Endothelial cell (in vitro differentiated cells): Measurements from ENCODE around the gene HOGA1. TPM values are rescaled to one million over a fixed set of nuclear protein-coding genes. Genes with fewer than 3 reads are reported as not detected.

Source experiments
- DNase-seq: peaks from one replicate; pipeline ENCODE4 v3.0.0; 2021; ENCODE audit warnings: low spot score
- H3K27ac Mint-ChIP-seq: one replicate; pipeline ENCODE4 v1.8.0; 2021; ENCODE audit warnings: mixed read lengths, inconsistent platforms; ENCODE audit not compliant: unreplicated experiment
- H3K27me3 Mint-ChIP-seq: one replicate; pipeline ENCODE4 v1.8.0; 2021; ENCODE audit warnings: mild to moderate bottlenecking, moderate library complexity, mixed read lengths, inconsistent platforms; ENCODE audit not compliant: unreplicated experiment
- H3K36me3 Mint-ChIP-seq: one replicate; pipeline ENCODE4 v1.8.0; 2021; ENCODE audit warnings: mild to moderate bottlenecking, low read depth, mixed read lengths, inconsistent platforms; ENCODE audit not compliant: unreplicated experiment
- H3K4me1 Mint-ChIP-seq: one replicate; pipeline ENCODE4 v1.8.0; 2021; ENCODE audit warnings: mild to moderate bottlenecking, mixed read lengths, inconsistent platforms; ENCODE audit not compliant: unreplicated experiment
- H3K4me3 Mint-ChIP-seq: one replicate; pipeline ENCODE4 v1.8.0; 2021; ENCODE audit warnings: mild to moderate bottlenecking, mixed read lengths, inconsistent platforms; ENCODE audit not compliant: unreplicated experiment
- H3K9me3 Mint-ChIP-seq: one replicate; pipeline ENCODE4 v1.8.0; 2021; ENCODE audit warnings: mixed read lengths, inconsistent platforms; ENCODE audit not compliant: unreplicated experiment
- total RNA-seq: library from RNA; stranded (reverse); fragmentation: NEBNext Ultra II Directional; extraction: Animal tissue kit (Norgen Biotek cat#: 25700); gene quantifications from one replicate; pipeline ENCODE4 v1.2.1, GENCODE V29; 2021; ENCODE audit not compliant: unreplicated experiment
- TF ChIP-seq, protein P1 (sequence below): fragments of 200-600 bp; sonication (generic); IDR thresholded peaks from one replicate; pipeline ENCODE4 v1.5.0; 2021; ENCODE audit warnings: antibody characterized with exemption; ENCODE audit not compliant: unreplicated experiment

The HOGA1 gene
- total RNA-seq, 1 donor from 2014 or later, result 0.85 TPM

DNA sequence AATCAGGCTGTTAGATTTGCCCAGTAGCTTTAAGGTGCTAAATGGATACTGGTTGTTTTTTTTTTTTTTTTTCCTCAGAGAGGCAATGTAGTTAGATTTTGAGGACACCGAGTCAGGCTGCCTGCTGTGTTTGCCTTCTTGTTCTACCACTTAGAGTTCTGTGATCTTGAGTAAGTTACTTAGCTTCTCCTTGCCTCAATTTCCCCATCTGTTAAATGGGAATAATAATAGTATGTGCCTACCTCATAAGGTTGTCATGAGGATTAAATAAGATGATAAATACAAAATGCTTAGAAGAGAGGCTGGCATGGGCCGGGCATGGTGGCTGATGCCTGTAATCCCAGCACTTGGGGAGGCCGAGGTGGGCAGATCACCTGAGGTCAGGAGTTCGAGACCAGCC lies 34.5 kb downstream of the HOGA1 start:
- no peaks in the 10 kb centered on the region for H3K9me3 Mint-ChIP-seq
- no peaks in the 10 kb centered on the region for H3K27me3 Mint-ChIP-seq
- no peak overlapping the region for H3K4me3 Mint-ChIP-seq
- H3K4me1 Mint-ChIP-seq, result no peaks in the 10 kb centered on the region
- DNase-seq, result no peak
- peaks cover 4% of the 10 kb centered on the region for H3K36me3 Mint-ChIP-seq
- TF ChIP-seq, protein P1, sequence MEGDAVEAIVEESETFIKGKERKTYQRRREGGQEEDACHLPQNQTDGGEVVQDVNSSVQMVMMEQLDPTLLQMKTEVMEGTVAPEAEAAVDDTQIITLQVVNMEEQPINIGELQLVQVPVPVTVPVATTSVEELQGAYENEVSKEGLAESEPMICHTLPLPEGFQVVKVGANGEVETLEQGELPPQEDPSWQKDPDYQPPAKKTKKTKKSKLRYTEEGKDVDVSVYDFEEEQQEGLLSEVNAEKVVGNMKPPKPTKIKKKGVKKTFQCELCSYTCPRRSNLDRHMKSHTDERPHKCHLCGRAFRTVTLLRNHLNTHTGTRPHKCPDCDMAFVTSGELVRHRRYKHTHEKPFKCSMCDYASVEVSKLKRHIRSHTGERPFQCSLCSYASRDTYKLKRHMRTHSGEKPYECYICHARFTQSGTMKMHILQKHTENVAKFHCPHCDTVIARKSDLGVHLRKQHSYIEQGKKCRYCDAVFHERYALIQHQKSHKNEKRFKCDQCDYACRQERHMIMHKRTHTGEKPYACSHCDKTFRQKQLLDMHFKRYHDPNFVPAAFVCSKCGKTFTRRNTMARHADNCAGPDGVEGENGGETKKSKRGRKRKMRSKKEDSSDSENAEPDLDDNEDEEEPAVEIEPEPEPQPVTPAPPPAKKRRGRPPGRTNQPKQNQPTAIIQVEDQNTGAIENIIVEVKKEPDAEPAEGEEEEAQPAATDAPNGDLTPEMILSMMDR, result no peak
- no peak overlapping the region for H3K27ac Mint-ChIP-seq

DNA sequence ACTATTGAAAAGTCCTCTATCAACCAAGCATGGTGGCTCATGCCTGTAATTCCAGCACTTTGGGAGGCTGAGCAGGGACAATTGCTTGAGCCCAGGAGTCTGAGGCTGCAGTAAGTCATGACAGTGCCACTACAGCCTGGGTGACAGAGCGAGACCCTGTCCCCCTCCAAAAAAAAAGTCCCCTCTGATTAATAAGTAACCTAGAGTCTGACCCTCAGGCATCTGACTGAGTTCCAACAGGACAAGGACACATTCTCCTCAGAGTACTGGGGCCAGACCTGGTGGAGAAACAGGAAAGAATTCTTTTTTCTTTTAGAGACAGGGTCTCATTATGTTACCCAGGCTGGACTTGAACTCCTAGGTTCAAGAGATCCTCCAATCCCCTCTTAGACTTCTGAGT lies 39.1 kb downstream of the HOGA1 start:
- no peaks in the 10 kb centered on the region for H3K36me3 Mint-ChIP-seq
- H3K4me1 Mint-ChIP-seq, result no peaks in the 10 kb centered on the region
- TF ChIP-seq, protein P1, result no peak
- DNase-seq, result no peak
- no peaks in the 10 kb centered on the region for H3K9me3 Mint-ChIP-seq
- peaks cover 2% of the 10 kb centered on the region for H3K27me3 Mint-ChIP-seq
- H3K27ac Mint-ChIP-seq, result no peak overlapping the region
- H3K4me3 Mint-ChIP-seq, result no peak overlapping the region

DNA sequence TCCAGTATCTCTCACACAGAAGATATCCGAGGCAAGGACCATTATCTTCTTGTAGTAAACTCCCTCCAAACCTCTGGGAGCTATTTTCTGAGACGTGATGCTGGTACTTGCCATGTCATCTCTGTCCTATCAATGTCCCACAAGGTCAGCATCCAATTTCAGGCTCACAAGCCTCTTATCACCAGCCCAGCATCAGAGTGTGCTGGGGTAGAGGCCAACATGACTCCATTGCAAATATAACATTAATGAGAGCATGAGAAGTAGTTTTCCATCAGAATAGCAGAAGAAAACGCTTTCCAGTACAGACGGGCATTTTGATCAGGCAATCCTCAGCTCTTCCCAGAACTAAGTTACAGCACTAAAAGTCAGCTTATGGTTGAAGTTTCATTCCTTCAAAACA lies 43.5 kb downstream of the HOGA1 start:
- no peak overlapping the region for H3K27ac Mint-ChIP-seq
- peaks cover 4% of the 10 kb centered on the region for H3K4me1 Mint-ChIP-seq
- H3K36me3 Mint-ChIP-seq, result no peaks in the 10 kb centered on the region
- H3K9me3 Mint-ChIP-seq, result no peaks in the 10 kb centered on the region
- H3K27me3 Mint-ChIP-seq, result peaks cover 2% of the 10 kb centered on the region
- no peak overlapping the region for H3K4me3 Mint-ChIP-seq
- TF ChIP-seq, protein P1, result no peak
- no peak for DNase-seq

DNA sequence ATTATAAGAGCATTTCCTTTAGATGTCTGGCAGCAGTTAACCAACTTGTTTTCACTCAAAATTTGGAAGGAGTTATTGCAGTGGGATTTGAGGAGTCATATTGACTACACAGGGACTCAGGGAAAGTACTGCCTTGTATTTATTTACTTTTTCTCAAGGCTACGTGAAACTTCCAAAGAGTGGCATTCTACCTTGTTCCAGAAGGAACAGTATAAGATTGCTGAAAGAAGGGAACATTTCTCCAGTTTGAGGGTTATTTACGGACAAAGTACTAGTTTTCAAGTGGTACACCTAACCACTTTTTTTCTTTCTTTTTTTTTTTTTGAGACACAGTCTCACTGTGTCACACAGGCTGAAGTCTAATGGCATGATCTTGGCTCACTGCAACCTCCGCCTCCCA lies 44.0 kb downstream of the HOGA1 start:
- H3K27ac Mint-ChIP-seq, result no peak overlapping the region
- no peak overlapping the region for H3K4me3 Mint-ChIP-seq
- no peaks in the 10 kb centered on the region for H3K36me3 Mint-ChIP-seq
- peaks cover 9% of the 10 kb centered on the region for H3K4me1 Mint-ChIP-seq
- H3K27me3 Mint-ChIP-seq, result peaks cover 2% of the 10 kb centered on the region
- no peaks in the 10 kb centered on the region for H3K9me3 Mint-ChIP-seq
- DNase-seq, result no peak
- TF ChIP-seq, protein P1, result no peak

DNA sequence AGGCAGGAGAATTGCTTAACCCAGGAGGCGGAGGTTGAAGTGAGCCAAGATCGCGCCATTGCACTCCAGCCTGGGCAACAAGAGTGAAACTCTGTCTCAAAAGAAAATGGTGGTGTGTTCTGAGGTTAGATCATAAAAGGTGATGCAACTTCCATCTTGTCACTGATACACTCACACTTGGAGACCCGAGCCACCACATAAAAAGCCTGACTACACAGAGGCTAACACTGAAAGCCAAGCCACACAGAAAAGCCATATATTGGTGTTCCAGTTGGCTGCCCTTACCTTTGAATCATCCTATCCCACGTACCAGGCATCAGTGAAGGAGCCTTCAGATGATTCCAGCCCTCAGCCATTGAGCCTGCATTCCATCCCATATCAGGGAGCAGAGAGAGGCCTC lies 45.1 kb downstream of the HOGA1 start:
- H3K27ac Mint-ChIP-seq, result no peak overlapping the region
- H3K9me3 Mint-ChIP-seq, result no peaks in the 10 kb centered on the region
- peaks cover 14% of the 10 kb centered on the region for H3K4me1 Mint-ChIP-seq
- H3K27me3 Mint-ChIP-seq, result peaks cover 3% of the 10 kb centered on the region
- no peak overlapping the region for H3K4me3 Mint-ChIP-seq
- TF ChIP-seq, protein P1, result no peak
- no peaks in the 10 kb centered on the region for H3K36me3 Mint-ChIP-seq
- no peak for DNase-seq
